DOHH2 (cell line): ENCODE results near the gene WTIP.

Experiments
- EZH2phosphoT487 ChIP-seq: fragments of 200-600 bp; sonication (generic); IDR thresholded peaks from 2 replicates; pipeline ENCODE4 v1.6.1; 2017; ENCODE audit warnings: borderline replicate concordance, mild to moderate bottlenecking, antibody characterized with exemption, low read length, moderate library complexity, mixed read lengths
- TF ChIP-seq, protein P1 (sequence below): fragments of 200-600 bp; sonication (generic); IDR thresholded peaks from one replicate; pipeline ENCODE4 v1.5.1; 2014; ENCODE audit warnings: antibody characterized with exemption, mild to moderate bottlenecking, low read depth, low read length; ENCODE audit not compliant: poor library complexity, severe bottlenecking

DNA sequence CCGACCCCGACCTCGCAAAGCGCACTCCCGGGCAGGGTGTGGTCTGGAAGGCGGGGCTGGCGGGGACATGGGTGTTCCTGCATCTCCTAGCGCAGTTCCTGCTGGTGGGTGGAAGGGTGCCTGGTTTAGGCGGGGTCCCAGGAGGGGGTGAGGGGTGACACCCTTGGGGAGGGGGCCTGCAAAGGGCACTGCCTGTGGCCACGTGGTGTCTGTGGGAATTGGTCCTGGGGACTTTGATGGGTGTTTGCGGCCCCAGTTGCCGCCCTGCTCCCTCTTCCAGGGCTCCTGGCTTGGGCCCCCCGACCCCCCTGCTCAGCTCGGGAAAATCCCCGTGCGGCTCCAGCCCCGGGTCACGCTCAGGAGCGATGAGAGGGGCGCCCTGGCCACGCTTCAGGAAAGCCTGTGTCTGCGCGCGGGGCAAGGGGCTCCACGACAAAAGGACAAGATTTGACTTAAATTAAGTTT is 19.1 kb downstream of the WTIP start:
- TF ChIP-seq, protein P1, sequence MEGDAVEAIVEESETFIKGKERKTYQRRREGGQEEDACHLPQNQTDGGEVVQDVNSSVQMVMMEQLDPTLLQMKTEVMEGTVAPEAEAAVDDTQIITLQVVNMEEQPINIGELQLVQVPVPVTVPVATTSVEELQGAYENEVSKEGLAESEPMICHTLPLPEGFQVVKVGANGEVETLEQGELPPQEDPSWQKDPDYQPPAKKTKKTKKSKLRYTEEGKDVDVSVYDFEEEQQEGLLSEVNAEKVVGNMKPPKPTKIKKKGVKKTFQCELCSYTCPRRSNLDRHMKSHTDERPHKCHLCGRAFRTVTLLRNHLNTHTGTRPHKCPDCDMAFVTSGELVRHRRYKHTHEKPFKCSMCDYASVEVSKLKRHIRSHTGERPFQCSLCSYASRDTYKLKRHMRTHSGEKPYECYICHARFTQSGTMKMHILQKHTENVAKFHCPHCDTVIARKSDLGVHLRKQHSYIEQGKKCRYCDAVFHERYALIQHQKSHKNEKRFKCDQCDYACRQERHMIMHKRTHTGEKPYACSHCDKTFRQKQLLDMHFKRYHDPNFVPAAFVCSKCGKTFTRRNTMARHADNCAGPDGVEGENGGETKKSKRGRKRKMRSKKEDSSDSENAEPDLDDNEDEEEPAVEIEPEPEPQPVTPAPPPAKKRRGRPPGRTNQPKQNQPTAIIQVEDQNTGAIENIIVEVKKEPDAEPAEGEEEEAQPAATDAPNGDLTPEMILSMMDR: no peak
- no peak for TF ChIP-seq EZH2phosphoT487
